ENCODE data around the gene CXCR2. TPM values are rescaled to one million over a fixed set of nuclear protein-coding genes. Genes with fewer than 3 reads are reported as not detected.

The CXCR2 gene
- total RNA-seq, 2 donors from 2014 or later = 0.35 to 0.59 TPM

DNA sequence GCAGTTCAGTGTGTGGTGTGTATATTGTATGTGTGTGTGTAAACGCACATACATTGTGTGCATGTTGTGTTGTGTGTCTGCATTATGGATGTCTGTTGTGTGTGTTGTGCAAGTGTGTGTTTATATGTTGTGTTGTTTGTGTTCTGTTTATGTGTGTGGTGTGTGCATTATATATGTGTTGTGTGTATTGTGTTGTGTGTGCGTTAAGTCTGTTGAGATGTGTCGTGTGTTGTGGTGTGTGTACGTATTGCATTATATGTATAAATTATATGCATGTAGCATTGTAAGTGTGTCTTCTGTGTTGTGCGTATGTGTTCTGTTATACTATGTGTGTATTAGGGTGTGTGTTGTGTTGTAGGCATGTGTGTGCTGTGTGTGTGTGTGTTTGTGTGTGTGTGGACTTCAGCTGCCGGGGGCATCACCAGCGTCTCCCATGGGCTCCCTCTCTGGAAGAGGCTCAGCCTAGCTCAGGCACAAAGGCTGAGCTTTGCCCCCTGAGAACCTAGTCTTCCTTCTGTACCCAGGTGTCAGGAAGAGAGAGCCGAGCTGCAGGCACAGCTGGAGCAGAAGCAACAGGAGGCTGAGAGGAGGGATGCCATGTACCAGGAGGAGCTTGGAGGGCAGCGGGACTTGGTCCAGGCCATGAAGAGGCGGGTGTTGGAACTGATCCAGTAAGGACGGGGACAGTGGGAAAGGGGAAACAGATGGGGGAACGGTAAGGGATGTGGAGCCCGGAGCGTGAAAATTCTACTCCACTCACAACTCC, 43.1 kb upstream of the CXCR2 start:
- Histone ChIP-seq H3K9me3 (peaks cover 0 to 10% of the 10 kb centered on the region in 2 donors), H3K4me1 (no peaks in the 10 kb centered on the region), H3K36me3 (no peaks in the 10 kb centered on the region), H3K27me3 (no peaks in the 10 kb centered on the region), H3K4me3 (no peak overlapping the region), H3K27ac (no peak overlapping the region)
- no peak for TF ChIP-seq CTCF (IDR thresholded peaks at IDR 0.05)
- DNase-seq (ENCODE audit: low spot score) = peak; percentile 16

DNA sequence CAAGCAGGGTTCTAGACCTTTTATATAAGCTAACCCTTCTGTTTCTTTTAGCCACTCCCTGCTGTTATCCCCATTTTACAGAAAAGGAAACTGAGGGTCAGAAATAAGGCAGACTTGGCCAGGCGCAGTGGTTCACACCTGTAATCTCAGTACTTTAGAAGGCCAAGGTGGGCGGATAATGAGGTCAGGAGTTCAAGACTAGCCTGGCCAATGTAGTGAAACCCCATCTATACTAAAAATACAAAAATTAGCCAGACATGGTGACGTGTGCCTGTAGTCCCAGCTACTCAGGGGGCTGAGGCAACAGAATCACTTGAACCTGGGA, 42.5 kb upstream of the CXCR2 start:
- Histone ChIP-seq H3K27me3 (no peaks in the 10 kb centered on the region), H3K9me3 (peaks cover 0 to 10% of the 10 kb centered on the region in 2 donors), H3K4me1 (no peaks in the 10 kb centered on the region), H3K36me3 (no peaks in the 10 kb centered on the region), H3K4me3 (no peak overlapping the region), H3K27ac (no peak overlapping the region)
- no peak for TF ChIP-seq CTCF (IDR thresholded peaks at IDR 0.05)
- DNase-seq (ENCODE audit: low spot score) = no peak

DNA sequence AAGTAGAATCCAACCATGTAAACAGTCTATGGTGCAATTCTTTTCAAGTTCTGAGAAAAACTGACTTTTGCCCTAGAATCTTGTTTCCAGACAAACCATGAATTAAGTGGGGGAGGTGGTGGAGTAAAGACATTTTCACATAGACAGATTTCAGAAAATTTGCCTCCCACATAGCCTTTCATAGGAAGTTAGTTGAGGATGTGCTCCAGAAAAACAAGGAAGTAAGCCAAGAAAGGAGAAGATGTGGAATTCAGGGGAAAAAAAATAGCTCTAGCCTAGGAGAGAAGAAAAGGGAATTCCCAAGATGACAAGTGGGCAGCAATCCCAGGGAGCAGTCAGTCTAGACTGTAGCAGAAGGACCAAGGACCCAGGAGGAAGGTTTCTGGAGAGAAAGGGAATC, 39.4 kb upstream of the CXCR2 start:
- no peak overlapping the region for H3K4me3 ChIP-seq
- no peak overlapping the region for H3K27ac ChIP-seq
- peaks cover 0 to 10% of the 10 kb centered on the region in 2 donors for H3K9me3 ChIP-seq
- no peaks in the 10 kb centered on the region for H3K4me1 ChIP-seq
- DNase-seq (ENCODE audit: low spot score) = no peak
- no peaks in the 10 kb centered on the region for H3K36me3 ChIP-seq
- no peaks in the 10 kb centered on the region for H3K27me3 ChIP-seq
- no peak for TF ChIP-seq CTCF (IDR thresholded peaks at IDR 0.05)

DNA sequence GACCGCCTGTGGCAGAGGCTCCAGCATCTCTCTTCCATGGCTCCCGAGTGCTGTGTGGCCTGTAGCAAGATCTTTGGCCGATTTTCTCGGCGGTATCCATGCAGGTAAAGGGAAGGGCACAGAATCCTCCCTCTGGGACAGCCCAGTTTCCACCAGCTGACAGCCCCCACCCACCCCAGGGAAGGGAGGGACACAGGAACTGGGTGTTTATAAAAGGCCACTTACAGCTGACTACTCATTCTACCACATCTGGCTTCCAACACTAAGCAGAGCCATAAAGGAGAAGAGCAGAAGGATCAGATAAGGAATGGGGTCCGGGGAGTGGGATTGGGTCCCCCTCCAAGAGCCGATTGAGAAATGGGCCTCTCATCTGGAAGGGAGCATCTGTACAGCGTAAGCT, 36.6 kb upstream of the CXCR2 start:
- H3K4me1 ChIP-seq = no peaks in the 10 kb centered on the region
- no peak overlapping the region for H3K27ac ChIP-seq
- peaks cover 0 to 10% of the 10 kb centered on the region in 2 donors for H3K9me3 ChIP-seq
- no peaks in the 10 kb centered on the region for H3K36me3 ChIP-seq
- H3K27me3 ChIP-seq = no peaks in the 10 kb centered on the region
- TF ChIP-seq CTCF (IDR thresholded peaks at IDR 0.05) = no peak
- DNase-seq (ENCODE audit: low spot score) = peak; percentile 26
- H3K4me3 ChIP-seq = no peak overlapping the region

- Histone ChIP-seq H3K27me3 (no peaks in the 10 kb centered on the region), H3K27ac (no peak overlapping the region), H3K36me3 (no peaks in the 10 kb centered on the region), H3K4me1 (no peaks in the 10 kb centered on the region), H3K4me3 (no peak overlapping the region), H3K9me3 (peaks cover 0 to 6% of the 10 kb centered on the region in 2 donors)
- no peak for DNase-seq (ENCODE audit: low spot score)
- TF ChIP-seq CTCF (IDR thresholded peaks at IDR 0.05) = no peak
Observed at GRCh38 chr2:218091746-218092145, 34.1 kb upstream of the CXCR2 start.

DNA sequence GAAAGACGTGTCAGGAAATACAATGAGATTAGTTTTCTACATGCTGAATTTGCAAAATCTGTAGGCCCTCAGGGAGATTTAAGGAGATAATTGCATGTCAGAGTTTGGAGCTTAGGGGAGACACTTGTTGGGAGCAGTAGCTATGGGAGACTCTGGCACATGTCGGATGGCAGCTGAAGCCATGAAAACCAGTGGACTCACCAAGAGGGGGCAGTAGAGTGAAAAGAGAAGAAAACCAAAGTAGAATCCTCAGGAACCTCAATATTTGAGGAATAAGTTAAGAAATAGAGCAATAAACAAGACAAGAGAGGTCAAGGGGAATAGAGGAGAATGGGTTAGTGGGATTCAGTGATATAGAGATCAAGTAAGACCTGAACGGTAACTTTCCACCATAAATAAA, 31.9 kb upstream of the CXCR2 start:
- no peak for TF ChIP-seq CTCF (IDR thresholded peaks at IDR 0.05)
- H3K4me1 ChIP-seq = no peaks in the 10 kb centered on the region
- H3K27ac ChIP-seq = no peak overlapping the region
- no peak for DNase-seq (ENCODE audit: low spot score)
- no peaks in the 10 kb centered on the region for H3K9me3 ChIP-seq
- H3K4me3 ChIP-seq = no peak overlapping the region
- H3K36me3 ChIP-seq = no peaks in the 10 kb centered on the region
- no peaks in the 10 kb centered on the region for H3K27me3 ChIP-seq

All from right atrium auricular region (tissue), 2 donors.